ENCODE data around the gene HGFAC. TPM values are rescaled to one million over a fixed set of nuclear protein-coding genes. Genes with fewer than 3 reads are reported as not detected.

Gene HGFAC
- polyA plus RNA-seq, 1 of the 3 experiments (the other 2 are of a cell fraction), result 0.43 TPM

DNA sequence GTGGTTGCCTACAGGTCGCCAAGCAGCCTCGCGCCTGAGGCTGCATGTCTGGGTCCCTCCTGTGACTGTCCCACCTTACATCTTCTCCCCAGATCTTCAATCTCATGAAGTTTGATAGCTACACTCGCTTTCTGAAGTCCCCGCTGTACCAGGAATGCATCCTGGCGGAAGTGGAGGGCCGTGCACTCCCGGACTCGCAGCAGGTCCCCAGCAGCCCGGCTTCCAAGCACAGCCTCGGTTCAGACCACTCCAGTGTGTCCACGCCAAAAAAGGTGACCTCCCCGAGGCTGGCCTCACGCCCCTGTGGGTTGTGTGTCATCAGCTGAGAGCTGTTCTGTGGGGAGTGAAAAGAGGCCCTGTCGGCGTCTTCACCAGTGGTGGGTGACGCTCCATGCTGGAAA is 24.9 kb upstream of the HGFAC start:
- Histone ChIP-seq H3K27ac (ENCODE audit: low read depth in 2 of 2, low read length in 1 of 2) (no peak overlapping the region), H3K36me3 (replicated peaks in 1 of 2; ENCODE audit: control insufficient read depth in 1 of 2, insufficient read depth in 2 of 2, low read length in 1 of 2) (peaks cover 0 to 24% of the 10 kb centered on the region in 2 experiments), H3F3A (replicated peaks; ENCODE audit: insufficient read depth) (no peaks in the 10 kb centered on the region), H3K4me2 (no peak overlapping the region), H3K79me2 (ENCODE audit: insufficient read depth) (no peaks in the 10 kb centered on the region), H3K4me1 (ENCODE audit: control insufficient read depth in 1 of 2, insufficient read depth in 2 of 2, low read depth in 1 of 2, low read length in 1 of 2) (peaks cover 0 to 2% of the 10 kb centered on the region in 2 experiments; a peak in 1 of 4 replicates), H2AFZ (ENCODE audit: low read depth) (no peak overlapping the region), H3K27me3 (ENCODE audit: insufficient read depth) (no peaks in the 10 kb centered on the region), H3K9me2 (no peaks in the 10 kb centered on the region), H4K20me1 (ENCODE audit: insufficient read depth) (no peaks in the 10 kb centered on the region), H3K9ac (no peak overlapping the region), H3K4me3 (ENCODE audit: low read depth in 2 of 2, low read length in 1 of 2) (no peak overlapping the region), H3K9me3 (no peaks in the 10 kb centered on the region)
- TF ChIP-seq TCF12 (IDR thresholded peaks at IDR 0.05) (no peak), RCOR1 (IDR thresholded peaks at IDR 0.05; ENCODE audit: low read length) (no peak), GATA2 (CRISPR knock-in tag; IDR thresholded peaks at IDR 0.05) (no peak), RFX5 (IDR thresholded peaks at IDR 0.05; ENCODE audit: low read length) (no peak), RAD21 (IDR thresholded peaks at IDR 0.05; ENCODE audit: low read length) (no peak), FOSL2 (IDR thresholded peaks at IDR 0.05; ENCODE audit: borderline replicate concordance, low read depth) (no peak), EP300 (IDR thresholded peaks at IDR 0.05; ENCODE audit: borderline replicate concordance in 1 of 2, low read depth in 1 of 2, low read length in 1 of 2) (no peak), TEAD4 (IDR thresholded peaks at IDR 0.05; ENCODE audit: borderline replicate concordance, insufficient read depth) (no peak), PBX3 (IDR thresholded peaks at IDR 0.05) (no peak), SMC3 (IDR thresholded peaks at IDR 0.05; ENCODE audit: low read depth, low read length) (no peak), EZH2phosphoT487 (IDR thresholded peaks at IDR 0.05; ENCODE audit: borderline replicate concordance, low read depth) (no peak), FOXM1 (IDR thresholded peaks at IDR 0.05; ENCODE audit: low read depth) (no peak), ELF1 (IDR thresholded peaks at IDR 0.05) (no peak), CHD2 (IDR thresholded peaks at IDR 0.05; ENCODE audit: low read length, partially characterized antibody) (no peak)
- TF ChIP-seq, protein P1, sequence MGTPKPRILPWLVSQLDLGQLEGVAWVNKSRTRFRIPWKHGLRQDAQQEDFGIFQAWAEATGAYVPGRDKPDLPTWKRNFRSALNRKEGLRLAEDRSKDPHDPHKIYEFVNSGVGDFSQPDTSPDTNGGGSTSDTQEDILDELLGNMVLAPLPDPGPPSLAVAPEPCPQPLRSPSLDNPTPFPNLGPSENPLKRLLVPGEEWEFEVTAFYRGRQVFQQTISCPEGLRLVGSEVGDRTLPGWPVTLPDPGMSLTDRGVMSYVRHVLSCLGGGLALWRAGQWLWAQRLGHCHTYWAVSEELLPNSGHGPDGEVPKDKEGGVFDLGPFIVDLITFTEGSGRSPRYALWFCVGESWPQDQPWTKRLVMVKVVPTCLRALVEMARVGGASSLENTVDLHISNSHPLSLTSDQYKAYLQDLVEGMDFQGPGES (IDR thresholded peaks at IDR 0.05; ENCODE audit: low read depth, low read length), result no peak
- TF ChIP-seq, protein P2, sequence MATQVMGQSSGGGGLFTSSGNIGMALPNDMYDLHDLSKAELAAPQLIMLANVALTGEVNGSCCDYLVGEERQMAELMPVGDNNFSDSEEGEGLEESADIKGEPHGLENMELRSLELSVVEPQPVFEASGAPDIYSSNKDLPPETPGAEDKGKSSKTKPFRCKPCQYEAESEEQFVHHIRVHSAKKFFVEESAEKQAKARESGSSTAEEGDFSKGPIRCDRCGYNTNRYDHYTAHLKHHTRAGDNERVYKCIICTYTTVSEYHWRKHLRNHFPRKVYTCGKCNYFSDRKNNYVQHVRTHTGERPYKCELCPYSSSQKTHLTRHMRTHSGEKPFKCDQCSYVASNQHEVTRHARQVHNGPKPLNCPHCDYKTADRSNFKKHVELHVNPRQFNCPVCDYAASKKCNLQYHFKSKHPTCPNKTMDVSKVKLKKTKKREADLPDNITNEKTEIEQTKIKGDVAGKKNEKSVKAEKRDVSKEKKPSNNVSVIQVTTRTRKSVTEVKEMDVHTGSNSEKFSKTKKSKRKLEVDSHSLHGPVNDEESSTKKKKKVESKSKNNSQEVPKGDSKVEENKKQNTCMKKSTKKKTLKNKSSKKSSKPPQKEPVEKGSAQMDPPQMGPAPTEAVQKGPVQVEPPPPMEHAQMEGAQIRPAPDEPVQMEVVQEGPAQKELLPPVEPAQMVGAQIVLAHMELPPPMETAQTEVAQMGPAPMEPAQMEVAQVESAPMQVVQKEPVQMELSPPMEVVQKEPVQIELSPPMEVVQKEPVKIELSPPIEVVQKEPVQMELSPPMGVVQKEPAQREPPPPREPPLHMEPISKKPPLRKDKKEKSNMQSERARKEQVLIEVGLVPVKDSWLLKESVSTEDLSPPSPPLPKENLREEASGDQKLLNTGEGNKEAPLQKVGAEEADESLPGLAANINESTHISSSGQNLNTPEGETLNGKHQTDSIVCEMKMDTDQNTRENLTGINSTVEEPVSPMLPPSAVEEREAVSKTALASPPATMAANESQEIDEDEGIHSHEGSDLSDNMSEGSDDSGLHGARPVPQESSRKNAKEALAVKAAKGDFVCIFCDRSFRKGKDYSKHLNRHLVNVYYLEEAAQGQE (IDR thresholded peaks at IDR 0.05; ENCODE audit: low read depth, low read length), result no peak
- TF ChIP-seq, protein P3, sequence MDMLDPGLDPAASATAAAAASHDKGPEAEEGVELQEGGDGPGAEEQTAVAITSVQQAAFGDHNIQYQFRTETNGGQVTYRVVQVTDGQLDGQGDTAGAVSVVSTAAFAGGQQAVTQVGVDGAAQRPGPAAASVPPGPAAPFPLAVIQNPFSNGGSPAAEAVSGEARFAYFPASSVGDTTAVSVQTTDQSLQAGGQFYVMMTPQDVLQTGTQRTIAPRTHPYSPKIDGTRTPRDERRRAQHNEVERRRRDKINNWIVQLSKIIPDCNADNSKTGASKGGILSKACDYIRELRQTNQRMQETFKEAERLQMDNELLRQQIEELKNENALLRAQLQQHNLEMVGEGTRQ (IDR thresholded peaks at IDR 0.05; ENCODE audit: borderline replicate concordance, low read depth, low read length), result no peak
- POLR2A ChIA-PET, result no interaction called here
- CTCF ChIA-PET, result interaction anchor here (1.0 to 1.2 kb wide), 5 partner anchors 9 to 302 kb away, joined by 3 to 5 read pairs (median 3); no protein-coding TSS in a partner anchor
- no peak for DNase-seq
- WGBS (ENCODE audit: low lambda C conversion rate), result 99% methylated on average over 9 of the region's 17 CpGs
